Calu3 (cell line): Measurements from ENCODE around the gene ARL15. TPM values are rescaled to one million over a fixed set of nuclear protein-coding genes. Genes with fewer than 3 reads are reported as not detected.

Source experiments
- BruUV-seq: library from RNA; stranded (reverse); fragments of 400-500 nt; replicated peaks from 2 replicates; lab custom pipeline; 2021; lab: Mats Ljungman, UMichigan
- CTCF ChIA-PET: fragments of 300-600 bp; sonication (Branson Sonifier 250); formaldehyde crosslinking; loops from one replicate; lab custom pipeline; 2022; ENCODE audit warnings: antibody characterized with exemption; lab: Charles Lee
- DNase-seq: peaks from one replicate; pipeline ENCODE4 v3.0.0; 2022
- H3K27ac Mint-ChIP-seq: one replicate; pipeline ENCODE4 v1.8.0; 2022; ENCODE audit warnings: mixed read lengths; ENCODE audit not compliant: unreplicated experiment
- H3K27me3 Mint-ChIP-seq: one replicate; pipeline ENCODE4 v1.8.0; 2022; ENCODE audit warnings: mixed read lengths; ENCODE audit not compliant: unreplicated experiment
- H3K36me3 Mint-ChIP-seq: one replicate; pipeline ENCODE4 v1.8.0; 2022; ENCODE audit warnings: mild to moderate bottlenecking, moderate library complexity, mixed read lengths; ENCODE audit not compliant: insufficient read depth, unreplicated experiment
- H3K4me1 Mint-ChIP-seq: one replicate; pipeline ENCODE4 v1.8.0; 2022; ENCODE audit warnings: mild to moderate bottlenecking, low read depth, mixed read lengths; ENCODE audit not compliant: unreplicated experiment
- H3K4me3 Mint-ChIP-seq: one replicate; pipeline ENCODE4 v1.8.0; 2022; ENCODE audit warnings: mild to moderate bottlenecking, low read depth, moderate library complexity, mixed read lengths; ENCODE audit not compliant: unreplicated experiment
- H3K9me3 Mint-ChIP-seq: one replicate; pipeline ENCODE4 v1.8.0; 2022; ENCODE audit warnings: low read depth, mixed read lengths; ENCODE audit not compliant: unreplicated experiment
- intact Hi-C: fragments of 100-400 bp; cut with micrococcal nuclease; formaldehyde crosslinking; loops from one replicate; pipeline ENCODE4 v1.10.0; 2022; ENCODE audit not compliant: unreplicated experiment
- total RNA-seq: library from RNA; stranded (reverse); gene quantifications from 2 replicates; pipeline ENCODE4 v1.2.3, GENCODE V29; 2022
- TF ChIP-seq, protein P1 (sequence below): fragments of 200-600 bp; IDR thresholded peaks from one replicate; pipeline ENCODE4 v1.8.0; 2022; ENCODE audit warnings: antibody characterized with exemption; ENCODE audit not compliant: unreplicated experiment

Gene ARL15
- total RNA-seq, 1 experiment from 2014 or later = 15.1 TPM

DNA sequence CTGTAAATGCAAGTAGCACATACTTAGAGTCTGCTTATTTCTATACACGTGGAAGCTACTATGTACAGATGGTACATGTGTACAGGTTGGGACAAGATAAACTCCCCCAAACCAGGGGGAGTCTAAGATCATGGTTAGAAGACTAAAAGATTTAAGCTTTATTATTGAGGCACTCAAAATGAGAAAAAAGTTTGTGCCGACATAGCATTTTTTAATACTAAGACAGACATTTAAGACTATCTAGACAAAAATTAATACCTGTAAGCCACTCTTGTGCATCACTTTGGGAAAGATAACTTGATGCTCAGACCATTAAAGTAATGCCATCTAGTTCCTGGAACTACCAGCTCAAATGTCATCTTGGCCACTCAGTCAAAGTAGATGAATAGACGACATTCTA, 279.4 kb downstream of the ARL15 start:
- H3K27me3 Mint-ChIP-seq = no peaks in the 10 kb centered on the region
- no peaks in the 10 kb centered on the region for H3K4me1 Mint-ChIP-seq
- intact Hi-C loops = no loop called here
- TF ChIP-seq, protein P1, sequence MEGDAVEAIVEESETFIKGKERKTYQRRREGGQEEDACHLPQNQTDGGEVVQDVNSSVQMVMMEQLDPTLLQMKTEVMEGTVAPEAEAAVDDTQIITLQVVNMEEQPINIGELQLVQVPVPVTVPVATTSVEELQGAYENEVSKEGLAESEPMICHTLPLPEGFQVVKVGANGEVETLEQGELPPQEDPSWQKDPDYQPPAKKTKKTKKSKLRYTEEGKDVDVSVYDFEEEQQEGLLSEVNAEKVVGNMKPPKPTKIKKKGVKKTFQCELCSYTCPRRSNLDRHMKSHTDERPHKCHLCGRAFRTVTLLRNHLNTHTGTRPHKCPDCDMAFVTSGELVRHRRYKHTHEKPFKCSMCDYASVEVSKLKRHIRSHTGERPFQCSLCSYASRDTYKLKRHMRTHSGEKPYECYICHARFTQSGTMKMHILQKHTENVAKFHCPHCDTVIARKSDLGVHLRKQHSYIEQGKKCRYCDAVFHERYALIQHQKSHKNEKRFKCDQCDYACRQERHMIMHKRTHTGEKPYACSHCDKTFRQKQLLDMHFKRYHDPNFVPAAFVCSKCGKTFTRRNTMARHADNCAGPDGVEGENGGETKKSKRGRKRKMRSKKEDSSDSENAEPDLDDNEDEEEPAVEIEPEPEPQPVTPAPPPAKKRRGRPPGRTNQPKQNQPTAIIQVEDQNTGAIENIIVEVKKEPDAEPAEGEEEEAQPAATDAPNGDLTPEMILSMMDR = no peak
- H3K9me3 Mint-ChIP-seq = no peaks in the 10 kb centered on the region
- H3K4me3 Mint-ChIP-seq = no peak overlapping the region
- no peak for DNase-seq
- no TSS peak for BruUV-seq
- CTCF ChIA-PET = no interaction called here
- no peak overlapping the region for H3K27ac Mint-ChIP-seq
- H3K36me3 Mint-ChIP-seq = no peaks in the 10 kb centered on the region

DNA sequence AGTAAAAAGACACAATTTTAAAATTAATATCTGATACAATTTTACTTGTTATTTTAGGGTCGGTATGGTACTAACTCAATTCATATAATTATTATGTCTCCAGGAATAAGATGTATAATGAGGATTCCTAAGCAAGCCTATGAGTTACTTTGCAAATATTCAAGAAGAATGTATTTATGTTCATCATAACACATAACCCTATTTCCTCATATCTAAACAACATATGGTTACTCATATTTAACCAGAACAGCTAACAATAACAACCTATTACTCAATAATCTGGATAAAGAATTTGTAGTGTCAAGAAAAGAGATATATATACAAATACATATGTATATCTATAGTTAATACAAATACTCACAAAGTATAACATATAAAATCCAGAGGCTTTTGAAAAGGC, 285.9 kb downstream of the ARL15 start:
- Mint-ChIP-seq H3K36me3 (no peaks in the 10 kb centered on the region), H3K27me3 (no peaks in the 10 kb centered on the region), H3K4me3 (no peak overlapping the region), H3K4me1 (peaks cover 15% of the 10 kb centered on the region), H3K9me3 (no peaks in the 10 kb centered on the region), H3K27ac (no peak overlapping the region)
- no TSS peak for BruUV-seq
- no peak for DNase-seq
- intact Hi-C loops = no loop called here
- TF ChIP-seq, protein P1 = no peak
- CTCF ChIA-PET = interaction anchor here (0.6 kb wide), 1 partner anchor 32 kb away, joined by 4 read pairs; no protein-coding TSS in a partner anchor

DNA sequence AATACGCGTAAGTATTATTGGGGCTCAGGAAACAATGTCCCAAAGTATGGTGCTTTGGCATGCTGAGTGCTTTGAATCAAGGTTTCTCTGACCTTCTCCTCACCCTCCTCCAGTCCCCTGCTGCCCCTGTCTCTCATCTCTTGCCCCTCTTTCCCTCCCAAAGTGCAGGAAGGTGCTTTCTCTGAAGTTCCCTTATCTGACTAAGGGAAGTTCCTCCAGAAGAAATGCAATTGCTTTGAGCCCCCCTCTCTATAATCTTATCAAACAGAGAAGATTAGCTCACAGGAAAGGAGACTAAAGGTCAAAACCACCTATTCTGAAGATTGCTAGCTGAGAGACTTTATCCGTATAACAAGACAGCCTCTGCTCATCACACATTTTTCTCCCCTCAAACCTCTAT, 288.1 kb downstream of the ARL15 start:
- Mint-ChIP-seq H3K27ac (peak overlapping the region; percentile 5), H3K4me1 (peaks cover 15% of the 10 kb centered on the region), H3K9me3 (no peaks in the 10 kb centered on the region), H3K36me3 (no peaks in the 10 kb centered on the region), H3K27me3 (no peaks in the 10 kb centered on the region), H3K4me3 (no peak overlapping the region)
- no peak for DNase-seq
- BruUV-seq = no TSS peak
- CTCF ChIA-PET = no interaction called here
- intact Hi-C loops = no loop called here
- TF ChIP-seq, protein P1 = no peak

DNA sequence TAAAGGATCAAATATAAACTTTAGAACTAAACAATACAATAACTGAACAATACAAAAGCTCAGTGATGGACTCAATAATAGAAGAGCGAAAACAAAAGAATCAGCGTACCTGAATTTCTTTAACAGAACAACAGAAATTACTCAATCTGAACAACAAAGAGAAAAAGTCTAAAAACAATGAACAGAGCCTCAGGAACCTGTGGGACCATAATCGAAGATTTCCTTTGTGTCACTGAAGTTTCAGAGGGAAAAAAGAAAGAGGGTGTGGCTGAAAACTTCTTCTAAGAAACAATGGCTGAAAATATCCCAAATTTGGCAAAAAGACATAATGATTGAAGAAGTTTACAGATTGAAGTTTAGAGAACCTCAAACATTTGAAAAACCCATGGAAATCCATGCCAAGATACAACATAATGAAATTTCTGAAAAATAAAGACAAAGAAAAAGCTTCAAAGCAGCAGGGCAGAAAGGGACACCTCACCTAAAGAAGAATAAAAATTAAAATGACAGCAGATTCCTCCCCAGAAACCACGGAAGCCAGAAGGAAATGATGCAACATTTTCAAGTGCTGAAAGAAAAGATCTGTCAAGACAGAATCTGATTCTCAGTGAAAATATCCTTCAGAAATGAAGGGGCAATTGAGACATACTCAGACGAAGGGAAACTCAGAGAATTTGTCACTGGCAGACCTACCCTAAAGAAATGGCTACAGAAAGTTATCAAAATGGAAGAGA, 288.8 kb downstream of the ARL15 start:
- CTCF ChIA-PET = no interaction called here

More for the DNA sequence above, 288.8 kb downstream of the ARL15 start:
- BruUV-seq = no TSS peak
- peaks cover 15% of the 10 kb centered on the region for H3K4me1 Mint-ChIP-seq
- TF ChIP-seq, protein P1 = no peak
- H3K27me3 Mint-ChIP-seq = no peaks in the 10 kb centered on the region
- H3K36me3 Mint-ChIP-seq = no peaks in the 10 kb centered on the region
- no peaks in the 10 kb centered on the region for H3K9me3 Mint-ChIP-seq
- intact Hi-C loops = no loop called here
- H3K27ac Mint-ChIP-seq = peak overlapping the region; percentile 5
- no peak for DNase-seq
- no peak overlapping the region for H3K4me3 Mint-ChIP-seq
